Measurements from ENCODE around the gene TTYH2. TPM values are rescaled to one million over a fixed set of nuclear protein-coding genes. Genes with fewer than 3 reads are reported as not detected.

The TTYH2 gene
- total and polyA plus RNA-seq, 2 donors (not counting 1 experiment from before 2014, with no cell fraction given), result 3.0 to 3.1 TPM

DNA sequence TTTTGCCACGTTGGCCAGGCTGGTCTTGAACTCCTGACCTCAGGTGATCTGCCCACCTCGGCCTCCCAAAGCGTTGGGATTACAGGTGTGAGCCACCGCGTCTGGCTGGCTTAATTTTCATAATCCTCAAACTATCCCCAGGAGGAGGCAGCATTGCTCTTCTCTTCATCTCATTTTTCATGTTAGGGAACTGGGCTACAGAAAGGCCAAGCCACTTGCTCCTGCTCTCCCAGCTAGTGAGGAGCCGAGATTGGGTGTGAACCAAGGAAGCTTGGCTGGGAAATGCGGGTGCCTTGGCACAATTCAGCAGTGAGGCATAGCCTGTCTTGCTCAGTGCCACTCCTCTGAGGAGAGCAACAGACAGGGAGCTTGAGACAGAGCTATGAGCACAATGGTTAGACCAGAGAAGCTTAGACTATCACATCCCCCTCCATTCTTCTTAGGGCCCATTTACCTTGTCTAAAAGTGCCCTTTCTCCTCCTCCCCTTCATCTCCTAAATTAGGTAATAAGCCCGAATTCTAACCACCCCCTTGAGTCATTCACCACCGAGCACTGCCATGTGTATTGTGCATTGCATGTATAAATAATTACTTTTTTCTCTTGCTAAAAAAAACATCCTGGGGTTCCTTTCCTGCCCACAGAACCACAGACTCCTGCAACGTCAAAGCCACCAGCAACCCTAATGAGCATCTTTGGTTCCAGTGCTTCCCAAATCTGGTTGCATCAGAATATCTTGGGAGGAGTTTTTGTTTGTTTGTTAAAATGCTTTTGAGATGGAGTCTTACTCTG lies 92.7 kb downstream of the TTYH2 start:
- Histone ChIP-seq H3K36me3 (replicated peaks in 1 of 2; ENCODE audit: control extremely low read depth in 1 of 2, control insufficient read depth in 1 of 2, extremely low read depth in 1 of 2, insufficient read depth in 2 of 2, low read length in 1 of 2) (no peaks in the 10 kb centered on the region), H3K4me1 (ENCODE audit: control insufficient read depth in 2 of 2, insufficient read depth in 2 of 2, low read length in 2 of 2) (no peaks in the 10 kb centered on the region), H3K4me2 (replicated peaks; ENCODE audit: low read depth, low read length, poor library complexity, severe bottlenecking) (no peak overlapping the region), H3K9ac (ENCODE audit: low read length) (no peak overlapping the region), H3K27ac (ENCODE audit: low read length in 2 of 2) (no peak overlapping the region), H3K27me3 (replicated peaks in 1 of 4; ENCODE audit: control extremely low read depth in 1 of 4, control insufficient read depth in 3 of 4, insufficient read depth in 4 of 4, low read length in 3 of 4) (peaks cover 0 to 4% (median 0%) of the 10 kb centered on the region in 4 experiments), H2AFZ (ENCODE audit: insufficient read depth, low read depth, low read length, poor library complexity, severe bottlenecking) (no peak overlapping the region), H3K79me2 (ENCODE audit: control insufficient read depth, insufficient read depth, low read length) (no peaks in the 10 kb centered on the region), H3K9me3 (ENCODE audit: control extremely low read depth in 1 of 3, control insufficient read depth in 2 of 3, insufficient read depth in 1 of 3, low read length in 2 of 3) (peaks cover 0 to 10% (median 0%) of the 10 kb centered on the region in 3 donors), H4K20me1 (ENCODE audit: control insufficient read depth, insufficient read depth, low read length, poor library complexity, severe bottlenecking) (no peaks in the 10 kb centered on the region), H3K4me3 (ENCODE audit: control extremely low read depth in 1 of 5, extremely low read depth in 1 of 5, insufficient read depth in 1 of 5, low read depth in 2 of 5, low read length in 4 of 5) (no peak overlapping the region)
- DNase-seq (no peak), ATAC-seq (ENCODE audit: low read depth) (no peak)
- WGBS (ENCODE audit: insufficient coverage), result 84% methylated on average over 4 of the region's 10 CpGs
- Mint-ChIP-seq H3K27me3 (peaks cover 8% of the 10 kb centered on the region), H3K4me1 (no peaks in the 10 kb centered on the region), H3K4me3 (no peak overlapping the region), H3K9me3 (ENCODE audit: insufficient read depth) (no peaks in the 10 kb centered on the region), H3K27ac (no peak overlapping the region)
- intact Hi-C loops (cut with micrococcal nuclease), result no loop called here
- POLR2A ChIA-PET, result no interaction called here
- CTCF ChIA-PET, result interaction anchor here (1.0 kb wide), 1 partner anchor 15 kb away, joined by 5 read pairs; no protein-coding TSS in a partner anchor
- TF ChIP-seq EZH2 (IDR thresholded peaks at IDR 0.05; ENCODE audit: borderline replicate concordance, insufficient read depth, low read depth, low read length, poor library complexity, severe bottlenecking) (no peak), CTCF (IDR thresholded peaks at IDR 0.05) (no peak)
